Activated naive CD4-positive, alpha-beta T cell treated with anti-CD3 and anti-CD28 coated beads, Interleukin-2, amount 10 ng/mL, durations not matched to agents 7 days and 5 days (primary cell): ENCODE data around the gene DCAKD.

ENCODE experiments used
- CTCF ChIA-PET: fragments of 350-600 bp; sonication (Branson Sonifier 250); formaldehyde crosslinking; loops from one replicate; lab custom pipeline; 2021; ENCODE audit warnings: antibody characterized with exemption; lab: Charles Lee
- DNase-seq: peaks from one replicate; pipeline ENCODE4 v3.0.0-alpha.2; 2020
- H3K27ac Mint-ChIP-seq: one replicate; pipeline ENCODE4 v1.8.0; 2021; ENCODE audit warnings: mild to moderate bottlenecking, moderate library complexity, mixed read lengths
- H3K27me3 Mint-ChIP-seq: one replicate; pipeline ENCODE4 v1.8.0; 2021; ENCODE audit warnings: mild to moderate bottlenecking, mixed read lengths
- H3K36me3 Mint-ChIP-seq: one replicate; pipeline ENCODE4 v1.8.0; 2021; ENCODE audit warnings: mixed read lengths
- H3K4me1 Mint-ChIP-seq: one replicate; pipeline ENCODE4 v1.8.0; 2021; ENCODE audit warnings: mixed read lengths
- H3K4me3 Mint-ChIP-seq: one replicate; pipeline ENCODE4 v1.8.0; 2021; ENCODE audit warnings: mild to moderate bottlenecking, moderate library complexity, mixed read lengths
- H3K9me3 Mint-ChIP-seq: one replicate; pipeline ENCODE4 v1.8.0; 2021; ENCODE audit warnings: mixed read lengths

Gene DCAKD

GRCh38 chr17:45051060-45051719 lies at the start of gene DCAKD:
DCAKD (minus strand) TSS chr17:45051632; CDS start chr17:45034885, 16,747 bp downstream.
- Mint-ChIP-seq H3K4me3 (peak within 1 kb of the TSS; percentile 86), H3K9me3 (no peaks in the 10 kb centered on the region), H3K27ac (peak within 1 kb of the TSS; percentile 98), H3K4me1 (peaks cover 55% of the 10 kb centered on the region), H3K36me3 (peaks cover 24% of the 10 kb centered on the region), H3K27me3 (no peaks in the 10 kb centered on the region)
- DNase-seq: peak; percentile 93
- CTCF ChIA-PET: interaction anchor here (1.2 to 1.4 kb wide), 3 partner anchors 48 to 146 kb away, joined by 3 to 6 read pairs (median 3); partner anchors contain the start of gene ACBD4

DNA sequence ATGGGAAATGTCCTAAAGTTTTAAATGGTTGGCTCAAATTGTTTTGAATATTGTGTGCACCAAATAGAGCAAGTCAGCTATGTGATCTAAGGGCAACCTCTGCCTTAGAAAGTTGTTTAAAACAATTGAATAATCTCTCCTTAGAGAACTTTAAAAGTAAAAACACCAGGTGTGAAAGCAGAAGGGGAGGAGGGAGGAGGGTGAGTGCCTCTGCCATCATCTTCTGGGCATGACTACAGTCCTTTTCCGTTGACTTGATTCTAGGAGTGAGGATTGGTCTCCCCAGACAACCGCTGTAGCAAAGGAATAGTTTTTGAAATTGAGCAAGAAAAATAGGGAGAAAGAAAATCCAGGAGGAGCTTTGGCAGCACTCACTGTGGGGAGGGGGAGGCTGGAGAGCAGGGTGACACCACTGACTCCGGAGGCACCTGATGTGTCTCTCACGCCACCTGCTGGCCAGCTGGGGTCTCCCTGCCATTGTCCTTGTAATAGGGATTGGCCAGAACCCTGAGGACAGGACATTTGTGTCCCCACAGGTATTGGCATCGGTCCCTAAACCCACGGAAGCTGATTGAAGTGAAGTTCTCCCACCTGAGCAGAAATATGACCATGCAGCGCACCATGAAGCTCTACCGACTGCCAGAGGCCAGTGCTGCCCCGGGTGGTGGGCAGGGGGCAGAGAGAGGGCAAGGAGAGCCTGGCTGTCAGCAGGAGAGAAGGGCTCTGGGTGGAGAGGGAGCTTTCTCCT lies 47.6 kb upstream of the DCAKD start:
- H3K9me3 Mint-ChIP-seq: no peaks in the 10 kb centered on the region
- no peak overlapping the region for H3K27ac Mint-ChIP-seq
- peak; percentile 86 for DNase-seq
- no peak overlapping the region for H3K4me3 Mint-ChIP-seq
- H3K27me3 Mint-ChIP-seq: no peaks in the 10 kb centered on the region
- CTCF ChIA-PET: interaction anchor here (0.7 to 3.3 kb wide), 28 partner anchors 10 to 320 kb away, joined by 3 to 28 read pairs (median 4); partner anchors contain the start of genes ACBD4, HEXIM1 and NMT1
- peaks cover 57% of the 10 kb centered on the region for H3K36me3 Mint-ChIP-seq
- H3K4me1 Mint-ChIP-seq: no peaks in the 10 kb centered on the region

- CTCF ChIA-PET: interaction anchor here (0.7 to 3.3 kb wide), 18 partner anchors 11 to 319 kb away, joined by 3 to 28 read pairs (median 4); partner anchors contain the start of gene NMT1
- H3K27me3 Mint-ChIP-seq: no peaks in the 10 kb centered on the region
- no peaks in the 10 kb centered on the region for H3K4me1 Mint-ChIP-seq
- peak overlapping the region; percentile 46 for H3K27ac Mint-ChIP-seq
- H3K4me3 Mint-ChIP-seq: no peak overlapping the region
- H3K9me3 Mint-ChIP-seq: no peaks in the 10 kb centered on the region
- H3K36me3 Mint-ChIP-seq: peaks cover 58% of the 10 kb centered on the region
- no peak for DNase-seq
Measured at GRCh38 chr17:45098081-45098868, 46.8 kb upstream of the DCAKD start.

DNA sequence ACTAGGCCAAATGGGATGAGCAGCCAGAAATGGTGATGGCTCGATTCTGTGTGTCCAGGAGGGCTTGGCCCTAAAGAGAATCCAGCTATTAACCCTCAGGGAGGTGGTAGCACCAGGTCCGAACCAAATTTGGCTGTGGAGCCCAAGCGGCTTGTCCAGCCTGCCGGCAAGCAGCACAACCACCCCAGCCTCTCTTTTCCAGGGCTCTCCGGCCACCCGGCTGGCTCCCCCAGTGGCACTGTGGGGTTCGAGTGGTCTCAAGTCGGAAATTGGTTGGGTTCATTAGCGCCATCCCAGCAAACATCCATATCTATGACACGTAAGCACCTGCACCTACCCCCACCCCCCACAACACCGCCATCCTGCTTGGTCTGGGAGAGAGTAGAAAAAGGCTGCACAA lies 45.5 kb upstream of the DCAKD start:
- H3K4me3 Mint-ChIP-seq: no peak overlapping the region
- no peaks in the 10 kb centered on the region for H3K27me3 Mint-ChIP-seq
- H3K36me3 Mint-ChIP-seq: peaks cover 59% of the 10 kb centered on the region
- DNase-seq: no peak
- CTCF ChIA-PET: interaction anchor here (1.0 to 3.3 kb wide), 6 partner anchors 9 to 177 kb away, joined by 3 to 28 read pairs (median 3); no protein-coding TSS in a partner anchor
- H3K27ac Mint-ChIP-seq: no peak overlapping the region
- no peaks in the 10 kb centered on the region for H3K4me1 Mint-ChIP-seq
- no peaks in the 10 kb centered on the region for H3K9me3 Mint-ChIP-seq

GRCh38 chr17:45096141-45096540 lies 44.7 kb upstream of the DCAKD start:
- CTCF ChIA-PET: interaction anchor here (0.5 to 1.7 kb wide), 5 partner anchors 10 to 620 kb away, joined by 3 to 4 read pairs (median 3); no protein-coding TSS in a partner anchor
- H3K9me3 Mint-ChIP-seq: no peaks in the 10 kb centered on the region
- no peaks in the 10 kb centered on the region for H3K27me3 Mint-ChIP-seq
- H3K4me1 Mint-ChIP-seq: no peaks in the 10 kb centered on the region
- no peak overlapping the region for H3K4me3 Mint-ChIP-seq
- H3K27ac Mint-ChIP-seq: peak overlapping the region; percentile 71
- peak; percentile 31 for DNase-seq
- peaks cover 62% of the 10 kb centered on the region for H3K36me3 Mint-ChIP-seq

GRCh38 chr17:45093444-45094110 lies 42.1 kb upstream of the DCAKD start:
- CTCF ChIA-PET: no interaction called here
- DNase-seq: no peak
- H3K27me3 Mint-ChIP-seq: no peaks in the 10 kb centered on the region
- no peaks in the 10 kb centered on the region for H3K9me3 Mint-ChIP-seq
- no peak overlapping the region for H3K4me3 Mint-ChIP-seq
- peaks cover 63% of the 10 kb centered on the region for H3K36me3 Mint-ChIP-seq
- peaks cover 4% of the 10 kb centered on the region for H3K4me1 Mint-ChIP-seq
- no peak overlapping the region for H3K27ac Mint-ChIP-seq

- Mint-ChIP-seq H3K27me3 (no peaks in the 10 kb centered on the region), H3K9me3 (no peaks in the 10 kb centered on the region), H3K27ac (no peak overlapping the region), H3K4me3 (no peak overlapping the region), H3K36me3 (peaks cover 61% of the 10 kb centered on the region), H3K4me1 (peaks cover 7% of the 10 kb centered on the region)
- CTCF ChIA-PET: no interaction called here
- DNase-seq: no peak
Measured at GRCh38 chr17:45092911-45093430, 41.5 kb upstream of the DCAKD start.

DNA sequence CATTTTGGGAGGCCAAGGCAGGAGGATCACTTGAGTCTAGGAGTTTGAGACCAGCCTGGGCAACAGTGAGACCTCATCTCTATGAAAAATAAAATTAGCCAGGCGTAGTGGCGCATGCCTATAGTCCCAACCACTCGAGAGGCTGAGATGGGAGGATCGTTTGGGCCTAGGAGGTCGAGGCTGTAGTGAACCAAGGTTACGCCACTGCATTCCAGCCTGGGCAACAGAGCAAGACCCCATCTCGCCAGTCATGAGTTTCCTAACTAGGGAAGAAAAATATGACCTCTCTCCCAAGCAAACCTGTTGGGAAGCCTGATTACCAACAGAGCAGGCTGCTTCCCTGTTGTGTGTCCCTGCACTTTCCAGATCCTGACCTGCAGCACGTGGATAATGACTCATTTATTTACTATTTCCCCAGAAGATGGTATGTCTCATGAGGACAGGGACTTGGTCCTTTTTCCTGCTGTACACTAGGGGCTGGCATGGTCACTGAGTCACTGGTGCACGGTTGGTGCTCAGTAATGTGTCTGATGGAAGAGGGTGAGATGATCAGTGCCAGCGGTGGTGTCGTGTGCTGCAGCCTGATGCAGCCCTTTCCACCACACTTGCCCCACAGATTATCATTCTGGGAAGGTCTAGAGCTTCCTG lies 40.5 kb upstream of the DCAKD start:
- Mint-ChIP-seq H3K27me3 (no peaks in the 10 kb centered on the region), H3K27ac (peak overlapping the region; percentile 33), H3K4me3 (no peak overlapping the region), H3K9me3 (no peaks in the 10 kb centered on the region), H3K36me3 (peaks cover 64% of the 10 kb centered on the region), H3K4me1 (peaks cover 9% of the 10 kb centered on the region)
- CTCF ChIA-PET: no interaction called here
- DNase-seq: no peak

- CTCF ChIA-PET: interaction anchor here (6.2 kb wide), 1 partner anchor 8 kb away, joined by 28 read pairs; no protein-coding TSS in a partner anchor
- H3K4me1 Mint-ChIP-seq: peaks cover 9% of the 10 kb centered on the region
- H3K27ac Mint-ChIP-seq: no peak overlapping the region
- no peak overlapping the region for H3K4me3 Mint-ChIP-seq
- H3K36me3 Mint-ChIP-seq: peaks cover 59% of the 10 kb centered on the region
- no peaks in the 10 kb centered on the region for H3K9me3 Mint-ChIP-seq
- no peak for DNase-seq
- H3K27me3 Mint-ChIP-seq: no peaks in the 10 kb centered on the region
Measured at GRCh38 chr17:45090711-45091110, 39.3 kb upstream of the DCAKD start.

- H3K27ac Mint-ChIP-seq: peak overlapping the region; percentile 29
- peaks cover 9% of the 10 kb centered on the region for H3K4me1 Mint-ChIP-seq
- CTCF ChIA-PET: interaction anchor here (6.2 kb wide), 1 partner anchor 10 kb away, joined by 28 read pairs; no protein-coding TSS in a partner anchor
- no peak for DNase-seq
- no peaks in the 10 kb centered on the region for H3K27me3 Mint-ChIP-seq
- H3K9me3 Mint-ChIP-seq: no peaks in the 10 kb centered on the region
- peaks cover 59% of the 10 kb centered on the region for H3K36me3 Mint-ChIP-seq
- H3K4me3 Mint-ChIP-seq: no peak overlapping the region
Measured at GRCh38 chr17:45088741-45089140, 37.3 kb upstream of the DCAKD start.

GRCh38 chr17:45087978-45088377 lies 36.5 kb upstream of the DCAKD start:
- no peak overlapping the region for H3K27ac Mint-ChIP-seq
- H3K4me3 Mint-ChIP-seq: no peak overlapping the region
- H3K36me3 Mint-ChIP-seq: peaks cover 60% of the 10 kb centered on the region

GRCh38 chr17:45087504-45087975 lies 36.1 kb upstream of the DCAKD start:
- DNase-seq: no peak
- peaks cover 57% of the 10 kb centered on the region for H3K36me3 Mint-ChIP-seq
- H3K4me3 Mint-ChIP-seq: no peak overlapping the region
- no peaks in the 10 kb centered on the region for H3K27me3 Mint-ChIP-seq
- CTCF ChIA-PET: interaction anchor here (1.1 to 6.2 kb wide), 2 partner anchors 11 to 38 kb away, joined by 3 to 28 read pairs; no protein-coding TSS in a partner anchor
- H3K27ac Mint-ChIP-seq: no peak overlapping the region
- peaks cover 9% of the 10 kb centered on the region for H3K4me1 Mint-ChIP-seq
- no peaks in the 10 kb centered on the region for H3K9me3 Mint-ChIP-seq

More at GRCh38 chr17:45087978-45088377, 36.5 kb upstream of the DCAKD start:
- no peaks in the 10 kb centered on the region for H3K9me3 Mint-ChIP-seq
- H3K4me1 Mint-ChIP-seq: peaks cover 9% of the 10 kb centered on the region
- CTCF ChIA-PET: interaction anchor here (1.1 to 6.2 kb wide), 2 partner anchors 11 to 39 kb away, joined by 3 to 28 read pairs; no protein-coding TSS in a partner anchor
- H3K27me3 Mint-ChIP-seq: no peaks in the 10 kb centered on the region
- no peak for DNase-seq
